IMR-90 (cell line): ENCODE results near the gene CLRN1. TPM values are rescaled to one million over a fixed set of nuclear protein-coding genes. Genes with fewer than 3 reads are reported as not detected.

ENCODE experiments used
- ATAC-seq: fragments of 200-7000 bp; cut with Tn5 transposase; 2 replicates; pipeline ENCODE4 v1.9.1; 2020; ENCODE audit warnings: low read depth, mild to moderate bottlenecking, moderate library complexity
- BruUV-seq: library from RNA; stranded (reverse); fragments of 400-500 nt; replicated peaks from 2 replicates; lab custom pipeline; 2021; lab: Mats Ljungman, UMichigan
- CTCF ChIA-PET: fragments of 300-600 bp; formaldehyde crosslinking; extraction: SDS; loops from one replicate; lab custom pipeline; 2021; ENCODE audit warnings: antibody characterized with exemption; lab: Yijun Ruan, JAX
- POLR2A ChIA-PET: fragments of 300-600 bp; sonication (Branson Sonifier 250); formaldehyde crosslinking; loops from one replicate; lab custom pipeline; 2022; ENCODE audit warnings: antibody characterized with exemption; ENCODE audit not compliant: unreplicated experiment; lab: Charles Lee
- DNase-seq: peaks from one replicate; pipeline ENCODE4 v3.0.0; 2013
- H2AFZ ChIP-seq: replicated peaks from 2 replicates; pipeline ENCODE3; 2013; ENCODE audit warnings: low read length, mild to moderate bottlenecking; ENCODE audit not compliant: poor library complexity
- H2AK5ac ChIP-seq: 2 replicates; pipeline ENCODE4 v1.6.1; 2013; ENCODE audit warnings: low read depth, low read length, inconsistent platforms
- H2AK9ac ChIP-seq: replicated peaks from 2 replicates; pipeline ENCODE3; 2013; ENCODE audit warnings: mild to moderate bottlenecking, low read depth, low read length, moderate library complexity; ENCODE audit not compliant: poor library complexity
- H2BK120ac ChIP-seq: 2 replicates; pipeline ENCODE4 v1.6.1; 2013; ENCODE audit warnings: low read depth, low read length, inconsistent platforms
- H2BK15ac ChIP-seq: 3 replicates; pipeline ENCODE4 v1.6.1; 2013; ENCODE audit warnings: low read depth, low read length, inconsistent platforms
- H2BK20ac ChIP-seq: 2 replicates; pipeline ENCODE4 v1.6.1; 2013; ENCODE audit warnings: low read depth, mild to moderate bottlenecking, inconsistent platforms, low read length, moderate library complexity
- H2BK5ac ChIP-seq: 2 replicates; pipeline ENCODE4 v1.6.1; 2013; ENCODE audit warnings: mild to moderate bottlenecking, low read depth, low read length, inconsistent platforms; ENCODE audit not compliant: poor library complexity, severe bottlenecking
- H3K14ac ChIP-seq: replicated peaks from 2 replicates; pipeline ENCODE4 v1.6.1; 2013; ENCODE audit warnings: low read depth, low read length, inconsistent platforms
- H3K18ac ChIP-seq: 2 replicates; pipeline ENCODE4 v1.6.1; 2013; ENCODE audit warnings: low read depth, low read length, control low read depth
- H3K23ac ChIP-seq: 2 replicates; pipeline ENCODE4 v1.6.1; 2013; ENCODE audit warnings: low read depth, low read length, inconsistent platforms
- H3K27ac ChIP-seq: 2 replicates; pipeline ENCODE4 v1.5.1; 2013; ENCODE audit warnings: mild to moderate bottlenecking, control low read depth, low read length; ENCODE audit not compliant: insufficient read depth
- H3K27me3 ChIP-seq: 2 replicates; pipeline ENCODE4 v1.6.1; 2013; ENCODE audit warnings: low read length; ENCODE audit not compliant: control insufficient read depth, insufficient read depth
- H3K36me3 ChIP-seq: 2 replicates; pipeline ENCODE4 v1.6.1; 2013; ENCODE audit warnings: low read length, mixed read lengths; ENCODE audit not compliant: control insufficient read depth, insufficient read depth
- H3K4ac ChIP-seq: 2 replicates; pipeline ENCODE4 v1.6.1; 2013; ENCODE audit warnings: low read depth, low read length, inconsistent platforms
- H3K4me1 ChIP-seq: 2 replicates; pipeline ENCODE4 v1.6.1; 2013; ENCODE audit warnings: low read length, mixed read lengths; ENCODE audit not compliant: control insufficient read depth, insufficient read depth
- H3K4me2 ChIP-seq: 2 replicates; pipeline ENCODE4 v1.6.1; 2013; ENCODE audit warnings: low read depth, mild to moderate bottlenecking, control low read depth, low read length, moderate library complexity
- H3K4me3 ChIP-seq: 2 replicates; pipeline ENCODE4 v1.5.1; 2013; ENCODE audit warnings: low read depth, mild to moderate bottlenecking, control low read depth, low read length, moderate library complexity; ENCODE audit not compliant: insufficient read depth
- H3K56ac ChIP-seq: 2 replicates; pipeline ENCODE4 v1.6.1; 2013; ENCODE audit warnings: low read length, inconsistent platforms; ENCODE audit not compliant: insufficient read depth; ENCODE audit errors: extremely low read depth
- H3K79me1 ChIP-seq, 2 experiments: 2 replicates each; pipeline ENCODE4 v1.6.1; 2013; ENCODE audit warnings: low read length in 2 of 2, inconsistent platforms in 1 of 2, low read depth in 1 of 2
- H3K9ac ChIP-seq: 2 replicates; pipeline ENCODE4 v1.6.1; 2013; ENCODE audit warnings: low read depth, low read length, control low read depth
- H3K9me1 ChIP-seq: 2 replicates; pipeline ENCODE4 v1.6.1; 2013; ENCODE audit warnings: low read length, inconsistent platforms; ENCODE audit not compliant: insufficient read depth
- H3K9me3 ChIP-seq: 2 replicates; pipeline ENCODE4 v1.6.1; 2013; ENCODE audit warnings: low read length; ENCODE audit not compliant: control insufficient read depth, insufficient read depth
- H4K20me1 ChIP-seq: 2 replicates; pipeline ENCODE4 v1.6.1; 2013; ENCODE audit warnings: low read length, inconsistent platforms; ENCODE audit not compliant: insufficient read depth
- H4K5ac ChIP-seq: 2 replicates; pipeline ENCODE4 v1.6.1; 2013; ENCODE audit warnings: mild to moderate bottlenecking, low read depth, low read length, control low read depth
- H4K8ac ChIP-seq, 2 experiments: 2 replicates each; pipeline ENCODE4 v1.6.1; 2013; ENCODE audit warnings: low read depth in 2 of 2, low read length in 2 of 2, control low read depth in 1 of 2, inconsistent platforms in 1 of 2
- H4K91ac ChIP-seq: 2 replicates; pipeline ENCODE4 v1.6.1; 2013; ENCODE audit warnings: low read depth, low read length, inconsistent platforms; ENCODE audit not compliant: insufficient read depth
- CEBPB ChIP-seq: IDR thresholded peaks from 2 replicates; pipeline ENCODE4 v1.6.1; 2012; ENCODE audit warnings: low read depth, low read length, improper control_type of control experiment
- MAFK ChIP-seq: IDR thresholded peaks from 2 replicates; pipeline ENCODE4 v1.6.1; 2012; ENCODE audit warnings: low read depth, low read length, improper control_type of control experiment
- MXI1 ChIP-seq: IDR thresholded peaks from 2 replicates; pipeline ENCODE4 v1.6.1; 2012; ENCODE audit warnings: low read depth, mild to moderate bottlenecking, low read length, moderate library complexity, borderline replicate concordance
- POLR2A ChIP-seq: IDR thresholded peaks from 2 replicates; pipeline ENCODE4 v1.6.1; 2012; ENCODE audit warnings: mild to moderate bottlenecking, low read depth, low read length
- RAD21 ChIP-seq: IDR thresholded peaks from 2 replicates; pipeline ENCODE4 v1.6.1; 2012; ENCODE audit warnings: low read length, improper control_type of control experiment
- RCOR1 ChIP-seq: IDR thresholded peaks from 2 replicates; pipeline ENCODE4 v1.6.1; 2012; ENCODE audit warnings: mild to moderate bottlenecking, low read length, improper control_type of control experiment; ENCODE audit not compliant: insufficient replicate concordance
- USF2 ChIP-seq: fragments of 150-350 bp; IDR thresholded peaks from 2 replicates; pipeline ENCODE4 v1.6.1; 2017; ENCODE audit warnings: mild to moderate bottlenecking, antibody characterized with exemption, low read length, low read depth
- dilution Hi-C: fragments of 300-500 bp; cut with HindIII; formaldehyde crosslinking; loops from one replicate; pipeline ENCODE4 v1.14.3; 2018; ENCODE audit warnings: low sequenced_read_pairs; ENCODE audit not compliant: unreplicated experiment
- in situ Hi-C: fragments of 300-500 bp; cut with MboI; formaldehyde crosslinking; loops from 3 replicates; pipeline ENCODE4 v1.14.3; 2019; ENCODE audit warnings: low sequenced_read_pairs, inconsistent platforms, mixed read lengths
- intact Hi-C: fragments of 100-400 bp; cut with micrococcal nuclease; formaldehyde crosslinking; loops from 2 replicates; pipeline ENCODE4 v1.10.0; 2022
- polyA plus RNA-seq, 3 experiments: library from polyadenylated mRNA; depleted of rRNA; stranded (reverse); fragments of >200 nt; gene quantifications; 2 replicates each; pipeline ENCODE4 v1.2.3, GENCODE V29; 2012; ENCODE audit warnings: low replicate concordance in 1 of 3
- total RNA-seq: library from RNA; depleted of rRNA; stranded (reverse); fragments of >200 nt; gene quantifications from 2 replicates; pipeline ENCODE4 v1.2.3, GENCODE V29; 2012

CLRN1 gene
- total and polyA plus RNA-seq, 2 of the 4 experiments (the other 2 are of a cell fraction): not detected

- Histone ChIP-seq H2BK120ac (no peak overlapping the region), H3K36me3 (no peaks in the 10 kb centered on the region), H3K9me3 (no peaks in the 10 kb centered on the region), H2BK15ac (no peak overlapping the region), H3K56ac (no peak overlapping the region), H2AK9ac (no peak overlapping the region), H3K4ac (no peak overlapping the region), H3K4me1 (no peaks in the 10 kb centered on the region), H3K79me1 (no peaks in the 10 kb centered on the region), H3K9ac (no peak overlapping the region), H3K27ac (no peak overlapping the region), H2BK5ac (no peak overlapping the region), H2AFZ (no peak overlapping the region), H4K5ac (no peak overlapping the region), H3K14ac (no peak overlapping the region), H3K9me1 (no peaks in the 10 kb centered on the region), H4K20me1 (no peaks in the 10 kb centered on the region), H3K4me2 (no peak overlapping the region), H3K18ac (no peak overlapping the region), H4K91ac (no peak overlapping the region), H3K23ac (no peak overlapping the region), H2AK5ac (no peak overlapping the region), H3K27me3 (peaks cover 8% of the 10 kb centered on the region), H3K4me3 (no peak overlapping the region), H2BK20ac (no peak overlapping the region), H4K8ac (no peak overlapping the region)
- ATAC-seq (no peak), DNase-seq (no peak)
- ChIA-PET POLR2A (no interaction called here), CTCF (interaction anchor here (0.9 kb wide), 1 partner anchor 11 kb away, joined by 3 read pairs; no protein-coding TSS in a partner anchor)
- TF ChIP-seq CEBPB (no peak), MXI1 (no peak), POLR2A (no peak), MAFK (no peak), USF2 (no peak), RCOR1 (no peak), RAD21 (no peak)
- in situ Hi-C loops (no loop called here), dilution Hi-C loops (no loop called here), intact Hi-C loops (no loop called here)
- no TSS peak for BruUV-seq
Observed at GRCh38 chr3:150996731-150997130, 24.2 kb upstream of the CLRN1 start.
